ENCODE results near the gene PNMA8A. TPM values are rescaled to one million over a fixed set of nuclear protein-coding genes. Genes with fewer than 3 reads are reported as not detected.

PNMA8A gene
- total and polyA plus RNA-seq, 12 donors: 7.6 to 64.6 (median 44.2) TPM

GRCh38 chr19:46452186-46452585, 19.2 kb downstream of the PNMA8A start:
- WGBS, 4 donors: 45 to 54% (median 49%) methylated on average over 4 of the region's 4 CpGs
- no peak overlapping the region for H3K4me3 ChIP-seq
- no peaks in the 10 kb centered on the region for H3K4me1 ChIP-seq (replicated peaks in 1 of 2)
- DNase-seq: no peak
- intact Hi-C loops (cut with DNase I): no loop called here
- H3K9me3 ChIP-seq (replicated peaks in 1 of 3): no peaks in the 10 kb centered on the region
- H3K36me3 ChIP-seq (replicated peaks in 1 of 2): no peaks in the 10 kb centered on the region
- H3K27ac ChIP-seq: no peak overlapping the region
- TF ChIP-seq POLR2A (IDR thresholded peaks at IDR 0.05) (no peak), CTCF (IDR thresholded peaks at IDR 0.05) (no peak)
- no peaks in the 10 kb centered on the region for H3K27me3 ChIP-seq

GRCh38 chr19:46451352-46451751, 20.0 kb downstream of the PNMA8A start:
- 66 to 76% (median 72%) methylated on average over 6 of the region's 6 CpGs for WGBS, 4 donors
- Histone ChIP-seq H3K9me3 (replicated peaks in 1 of 3) (no peaks in the 10 kb centered on the region), H3K36me3 (replicated peaks in 1 of 2) (no peaks in the 10 kb centered on the region), H3K27me3 (no peaks in the 10 kb centered on the region), H3K27ac (no peak overlapping the region), H3K4me1 (replicated peaks in 1 of 2) (no peaks in the 10 kb centered on the region), H3K4me3 (no peak overlapping the region)
- intact Hi-C loops (cut with DNase I): no loop called here
- no peak for TF ChIP-seq POLR2A (IDR thresholded peaks at IDR 0.05)
- TF ChIP-seq CTCF (IDR thresholded peaks at IDR 0.05): no peak
- DNase-seq: no peak

GRCh38 chr19:46450737-46451136, 20.6 kb downstream of the PNMA8A start:
- Histone ChIP-seq H3K9me3 (replicated peaks in 1 of 3) (no peaks in the 10 kb centered on the region), H3K27ac (no peak overlapping the region), H3K27me3 (no peaks in the 10 kb centered on the region), H3K4me3 (no peak overlapping the region), H3K36me3 (replicated peaks in 1 of 2) (no peaks in the 10 kb centered on the region), H3K4me1 (replicated peaks in 1 of 2) (no peaks in the 10 kb centered on the region)
- no peak for DNase-seq
- TF ChIP-seq POLR2A (IDR thresholded peaks at IDR 0.05): no peak
- intact Hi-C loops (cut with DNase I): no loop called here
- 76 to 83% (median 79%) methylated on average over 5 of the region's 5 CpGs for whole genome bisulfite sequencing, 4 donors

GRCh38 chr19:46449228-46449627, 22.1 kb downstream of the PNMA8A start:
- intact Hi-C loops (cut with DNase I): no loop called here
- Histone ChIP-seq H3K9me3 (replicated peaks in 1 of 3) (no peaks in the 10 kb centered on the region), H3K27me3 (no peaks in the 10 kb centered on the region), H3K36me3 (replicated peaks in 1 of 2) (no peaks in the 10 kb centered on the region), H3K4me3 (no peak overlapping the region), H3K27ac (no peak overlapping the region), H3K4me1 (replicated peaks in 1 of 2) (no peaks in the 10 kb centered on the region)
- no peak for TF ChIP-seq CTCF (IDR thresholded peaks at IDR 0.05)
- no peak for TF ChIP-seq POLR2A (IDR thresholded peaks at IDR 0.05)
- 58 to 65% (median 64%) methylated on average over 7 of the region's 7 CpGs for WGBS, 4 donors
- no peak for DNase-seq

- Histone ChIP-seq H3K4me1 (replicated peaks in 1 of 2) (peaks cover 0 to 4% of the 10 kb centered on the region in 2 donors), H3K27ac (no peak overlapping the region), H3K9me3 (replicated peaks in 1 of 3) (no peaks in the 10 kb centered on the region), H3K27me3 (no peaks in the 10 kb centered on the region), H3K4me3 (no peak overlapping the region), H3K36me3 (replicated peaks in 1 of 2) (no peaks in the 10 kb centered on the region)
- intact Hi-C loops (cut with DNase I): no loop called here
- 85 to 91% (median 89%) methylated on average over 10 of the region's 10 CpGs for WGBS, 4 donors
- TF ChIP-seq CTCF (IDR thresholded peaks at IDR 0.05): no peak
- no peak for TF ChIP-seq POLR2A (IDR thresholded peaks at IDR 0.05)
- no peak for DNase-seq
Measured at GRCh38 chr19:46448601-46449000, 22.8 kb downstream of the PNMA8A start.

Measured in adrenal gland (tissue), 12 donors.